ENCODE measurements around the gene GPAM.
"Not testable (repeated sequence)": the region's sequence is repeated elsewhere in the genome, so short reads cannot be mapped to it uniquely, and the experiment has no call there.

The GPAM gene

GRCh38 chr10:112183329-112184051 is at the start of gene GPAM:
GPAM (minus strand) TSS chr10:112183765; CDS start chr10:112181784, 1,981 bp downstream.
- DNase-seq (ENCODE audit: low spot score) = peak; percentile 98

DNA sequence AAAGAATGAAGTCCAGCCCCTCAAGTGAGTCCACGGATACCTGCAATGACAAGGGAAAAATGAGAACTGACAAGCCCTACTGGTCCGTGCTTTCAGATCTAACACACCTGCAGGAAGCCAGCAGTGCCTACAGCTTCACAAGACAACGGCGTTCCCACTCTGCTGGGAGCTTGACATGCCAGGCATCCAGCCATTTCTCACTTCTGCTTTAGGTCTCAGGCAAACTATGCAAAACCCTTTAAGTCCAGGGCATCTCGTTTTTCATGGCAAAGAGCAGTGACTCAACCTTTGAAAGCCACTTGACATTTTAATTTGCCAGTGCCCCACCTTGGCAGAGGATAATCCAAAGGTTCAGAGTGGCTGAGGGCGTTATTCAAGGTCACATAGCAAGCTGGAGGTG is 49.1 kb upstream of the GPAM start:
- DNase-seq (ENCODE audit: low spot score) = no peak

DNA sequence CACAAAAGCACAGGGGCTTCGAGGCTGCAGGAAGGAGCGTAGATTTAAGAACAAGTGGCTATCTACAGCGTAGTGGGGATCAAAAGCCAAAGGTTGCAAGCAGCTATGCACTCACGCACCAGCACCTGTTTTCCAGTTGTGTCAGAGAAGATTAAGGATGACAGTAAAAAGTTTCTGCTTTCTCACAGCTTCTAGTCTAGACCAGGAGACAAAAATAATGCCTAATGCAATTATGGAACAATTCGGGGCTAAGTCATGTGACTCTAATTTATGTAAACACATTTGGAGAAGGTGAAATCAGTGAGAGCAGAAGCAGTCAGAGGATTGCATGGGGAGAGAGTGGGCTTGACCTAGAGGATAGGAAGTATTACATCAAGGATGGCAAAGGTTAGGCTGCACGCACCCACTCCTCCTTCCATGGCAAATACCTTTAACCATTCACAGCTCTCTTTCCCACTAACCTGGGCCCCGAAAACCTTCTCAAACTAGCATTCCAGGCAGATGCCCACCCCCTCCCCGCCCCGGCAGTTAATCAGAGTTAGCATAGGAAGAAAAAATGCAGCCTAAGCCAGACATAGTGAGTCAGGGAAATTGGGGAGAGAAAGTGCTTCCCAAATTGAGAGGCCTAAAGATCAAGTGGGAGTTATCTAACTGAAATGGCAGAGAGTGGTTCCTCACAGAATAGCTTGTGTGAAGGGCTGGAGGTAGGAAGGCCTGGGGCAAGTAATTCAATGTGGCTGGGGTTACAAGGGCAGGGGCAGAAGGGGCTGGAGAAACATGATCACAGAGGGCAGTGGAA is 48.2 kb upstream of the GPAM start:
- no peak for DNase-seq (ENCODE audit: low spot score)

GRCh38 chr10:112230325-112230988 is 46.9 kb upstream of the GPAM start:
- no peak for DNase-seq (ENCODE audit: low spot score)

GRCh38 chr10:112229901-112230300 is 46.3 kb upstream of the GPAM start:
- no peak for DNase-seq (ENCODE audit: low spot score)

- no peak for DNase-seq (ENCODE audit: low spot score)
Measured at GRCh38 chr10:112229096-112229495, 45.5 kb upstream of the GPAM start.

- DNase-seq (ENCODE audit: low spot score) = not testable (repeated sequence)
Measured at GRCh38 chr10:112228366-112229088, 45.0 kb upstream of the GPAM start.

- DNase-seq (ENCODE audit: low spot score) = peak; percentile 72
Measured at GRCh38 chr10:112227331-112227987, 43.9 kb upstream of the GPAM start.

- DNase-seq (ENCODE audit: low spot score) = no peak
Measured at GRCh38 chr10:112226439-112227248, 43.1 kb upstream of the GPAM start.

GRCh38 chr10:112225771-112226438 is 42.3 kb upstream of the GPAM start:
- no peak for DNase-seq (ENCODE audit: low spot score)

DNA sequence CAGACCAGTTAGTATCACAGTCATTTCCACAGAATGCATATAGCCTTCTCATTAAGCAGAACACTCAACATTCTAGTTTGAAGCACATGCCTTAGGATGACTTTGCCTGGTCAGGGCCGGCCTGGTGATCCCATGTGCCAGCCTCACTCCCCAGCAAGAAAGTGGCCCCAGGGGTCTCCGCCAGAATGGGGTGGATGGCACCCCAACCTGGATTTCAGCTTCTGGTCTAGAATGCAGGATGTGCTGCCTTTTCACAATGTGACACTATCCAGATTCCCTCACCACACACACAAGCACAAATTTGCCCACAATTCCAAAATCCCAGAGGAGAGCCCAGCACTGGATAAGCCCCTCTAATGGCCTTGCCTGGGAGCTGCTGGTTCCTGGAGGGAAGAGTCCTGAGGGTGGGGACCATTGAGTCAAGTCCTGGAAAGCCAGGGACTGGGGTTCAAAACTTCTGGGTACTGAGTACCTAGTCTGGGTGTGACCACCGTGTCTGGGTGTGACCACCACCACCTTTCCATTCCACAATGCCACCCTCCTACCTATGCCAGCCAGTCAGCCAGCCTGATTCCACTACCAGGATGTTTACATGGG is 41.5 kb upstream of the GPAM start:
- DNase-seq (ENCODE audit: low spot score) = no peak

- DNase-seq (ENCODE audit: low spot score) = no peak
Measured at GRCh38 chr10:112223725-112224124, 40.2 kb upstream of the GPAM start.

DNA sequence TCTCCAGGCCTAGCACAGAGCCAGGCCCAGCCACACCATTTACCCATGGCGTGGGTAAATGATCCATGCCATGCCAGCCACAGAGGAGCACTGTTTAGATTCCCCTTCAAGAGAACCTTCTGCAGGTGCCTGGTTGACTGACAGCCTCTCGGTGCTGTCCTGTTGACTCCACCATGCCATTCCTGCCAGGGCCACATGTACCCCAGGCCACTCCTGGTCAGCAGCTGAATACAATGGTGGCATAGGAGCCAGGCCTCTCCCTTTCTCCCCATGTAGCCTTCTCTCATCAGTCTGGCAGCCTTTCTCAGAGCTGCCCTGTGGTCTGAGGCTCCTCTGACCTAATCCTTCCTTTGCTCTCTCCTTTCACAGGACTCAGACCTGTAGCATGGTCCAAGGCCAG is 39.2 kb upstream of the GPAM start:
- DNase-seq (ENCODE audit: low spot score) = no peak

DNA sequence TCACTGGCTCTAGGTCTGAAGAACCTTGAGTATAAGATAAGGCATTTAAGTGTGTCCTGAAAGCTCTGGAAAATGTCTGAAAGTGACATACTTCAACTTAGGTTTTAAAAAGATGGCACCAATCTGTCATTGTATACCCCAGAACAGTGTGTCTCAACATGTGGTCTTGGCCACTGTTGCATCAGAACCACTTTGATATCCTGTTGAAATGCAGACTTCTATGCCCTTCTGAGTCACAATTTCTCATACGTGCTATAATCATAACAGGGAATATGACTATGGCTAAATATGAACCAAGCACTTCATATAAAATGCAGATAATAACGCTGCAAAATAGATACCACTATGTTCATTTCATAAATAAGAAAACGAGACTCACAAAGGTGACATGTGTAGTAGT is 38.0 kb upstream of the GPAM start:
- no peak for DNase-seq (ENCODE audit: low spot score)

DNA sequence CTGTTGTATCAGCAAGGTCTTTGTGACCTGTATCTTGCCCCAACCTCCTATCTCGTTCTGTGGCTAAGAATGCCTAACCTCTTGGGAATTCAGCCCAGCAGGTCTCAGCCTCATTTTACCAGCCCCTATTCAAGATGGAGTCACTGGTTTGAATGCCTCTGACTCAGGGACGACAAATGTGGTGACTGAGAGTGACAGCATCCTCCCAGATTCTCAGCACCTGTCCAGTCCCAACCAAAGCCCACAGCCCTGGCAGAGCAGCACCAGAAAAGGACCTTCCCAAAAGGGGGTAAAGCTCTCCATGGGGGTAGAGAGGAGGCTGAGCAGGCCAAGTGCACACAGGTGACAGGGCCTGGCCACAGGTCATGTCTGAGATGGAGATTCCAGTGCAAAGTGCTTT is 35.4 kb upstream of the GPAM start:
- no peak for DNase-seq (ENCODE audit: low spot score)

DNA sequence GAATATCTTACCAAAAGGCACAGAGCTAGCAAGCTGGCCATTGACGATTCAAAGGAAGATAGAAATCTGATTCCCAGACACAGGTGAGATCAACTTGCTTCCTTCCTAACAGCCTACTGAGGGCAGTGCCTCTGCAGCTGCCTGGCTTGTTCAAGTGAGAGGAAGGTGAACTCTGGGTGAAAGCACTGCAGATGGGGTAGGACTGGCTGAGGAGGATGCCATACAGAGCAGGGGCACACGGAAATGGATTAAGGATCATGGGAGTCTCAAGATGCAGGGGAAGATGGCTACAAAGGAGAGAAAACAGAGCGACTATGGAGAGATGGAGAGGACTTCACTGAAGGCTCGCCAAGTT is 34.4 kb upstream of the GPAM start:
- no peak for DNase-seq (ENCODE audit: low spot score)

GRCh38 chr10:112217386-112218035 is 33.9 kb upstream of the GPAM start:
- DNase-seq (ENCODE audit: low spot score) = no peak

- DNase-seq (ENCODE audit: low spot score) = no peak
Measured at GRCh38 chr10:112216966-112217365, 33.4 kb upstream of the GPAM start.

- no peak for DNase-seq (ENCODE audit: low spot score)
Measured at GRCh38 chr10:112216151-112216550, 32.6 kb upstream of the GPAM start.

Data from AG20443 (cell line).